ENCODE data around the gene IMMP2L. TPM values are rescaled to one million over a fixed set of nuclear protein-coding genes. Genes with fewer than 3 reads are reported as not detected.

The IMMP2L gene
- total and polyA plus RNA-seq, 8 donors: 2.5 to 40.8 (median 20.0) TPM; not detected in 1

GRCh38 chr7:111006691-111007090, 555.6 kb downstream of the IMMP2L start:
- Histone ChIP-seq H3K27ac (no peak overlapping the region), H3K4me3 (no peak overlapping the region), H3K36me3 (no peaks in the 10 kb centered on the region), H3K9me3 (no peaks in the 10 kb centered on the region), H3K27me3 (no peaks in the 10 kb centered on the region), H3K4me1 (no peaks in the 10 kb centered on the region)
- 94 to 97% (median 96%) methylated on average over 2 of the region's 2 CpGs for WGBS, 5 donors
- DNase-seq: no peak
- TF ChIP-seq EP300 (IDR thresholded peaks at IDR 0.05): no peak
- TF ChIP-seq CTCF (IDR thresholded peaks at IDR 0.05): no peak
- no peak for TF ChIP-seq POLR2AphosphoS5 (IDR thresholded peaks at IDR 0.05)
- no peak for TF ChIP-seq POLR2A (IDR thresholded peaks at IDR 0.05)
- intact Hi-C loops (cut with DNase I; ENCODE audit: low total_unique reads): no loop called here

- 59 to 87% (median 63%) methylated on average over 3 of the region's 3 CpGs for WGBS, 5 donors
These were observed 556.3 kb downstream of the IMMP2L start for GRCh38 chr7:111006040-111006439.

GRCh38 chr7:111005445-111005844, 556.8 kb downstream of the IMMP2L start:
- TF ChIP-seq POLR2AphosphoS5 (IDR thresholded peaks at IDR 0.05): no peak
- no peak for TF ChIP-seq EP300 (IDR thresholded peaks at IDR 0.05)
- no peak for TF ChIP-seq POLR2A (IDR thresholded peaks at IDR 0.05)
- no peak for TF ChIP-seq CTCF (IDR thresholded peaks at IDR 0.05)
- no peak for DNase-seq
- no peaks in the 10 kb centered on the region for H3K27me3 ChIP-seq
- H3K27ac ChIP-seq: no peak overlapping the region
- H3K4me1 ChIP-seq: no peaks in the 10 kb centered on the region
- H3K4me3 ChIP-seq: no peak overlapping the region
- H3K36me3 ChIP-seq: no peaks in the 10 kb centered on the region
- no peaks in the 10 kb centered on the region for H3K9me3 ChIP-seq
- 38 to 64% (median 53%) methylated on average over 1 of the region's 1 CpG for WGBS, 5 donors
- intact Hi-C loops (cut with DNase I; ENCODE audit: low total_unique reads): no loop called here

More at GRCh38 chr7:111006040-111006439, 556.3 kb downstream of the IMMP2L start:
- no peak for DNase-seq
- Histone ChIP-seq H3K27me3 (no peaks in the 10 kb centered on the region), H3K4me3 (no peak overlapping the region), H3K27ac (no peak overlapping the region), H3K36me3 (no peaks in the 10 kb centered on the region), H3K4me1 (no peaks in the 10 kb centered on the region), H3K9me3 (no peaks in the 10 kb centered on the region)
- TF ChIP-seq POLR2AphosphoS5 (IDR thresholded peaks at IDR 0.05) (no peak), EP300 (IDR thresholded peaks at IDR 0.05) (no peak), POLR2A (IDR thresholded peaks at IDR 0.05) (no peak), CTCF (IDR thresholded peaks at IDR 0.05) (no peak)
- intact Hi-C loops (cut with DNase I; ENCODE audit: low total_unique reads): no loop called here

- H3K27me3 ChIP-seq: no peaks in the 10 kb centered on the region
- 72 to 89% (median 87%) methylated on average over 4 of the region's 4 CpGs for WGBS, 5 donors
- no peaks in the 10 kb centered on the region for H3K4me1 ChIP-seq
- H3K4me3 ChIP-seq: no peak overlapping the region
- DNase-seq: no peak
- no peaks in the 10 kb centered on the region for H3K9me3 ChIP-seq
- intact Hi-C loops (cut with DNase I; ENCODE audit: low total_unique reads): no loop called here
- no peaks in the 10 kb centered on the region for H3K36me3 ChIP-seq
- no peak for TF ChIP-seq EP300 (IDR thresholded peaks at IDR 0.05)
- no peak for TF ChIP-seq POLR2AphosphoS5 (IDR thresholded peaks at IDR 0.05)
- TF ChIP-seq CTCF (IDR thresholded peaks at IDR 0.05): no peak
- TF ChIP-seq POLR2A (IDR thresholded peaks at IDR 0.05): no peak
- no peak overlapping the region for H3K27ac ChIP-seq
These were observed 557.9 kb downstream of the IMMP2L start for GRCh38 chr7:111004310-111004901.
